Activated T-helper 2 cell treated with anti-CD3 and anti-CD28 coated beads, Interferon-gamma antibody, Interleukin-2, Interleukin-4, amounts not matched to agents 10 μg/mL and 5 μg/mL and 100 μg/mL, durations not matched to agents 14 hours and 24 hours and 36 hours (primary cell): ENCODE results near the gene ZNF273. TPM values are rescaled to one million over a fixed set of nuclear protein-coding genes. Genes with fewer than 3 reads are reported as not detected.

Source experiments
- DNase-seq: peaks from one replicate; pipeline ENCODE4 v3.0.0; 2021; ENCODE audit warnings: low spot score
- H3K27ac Mint-ChIP-seq: one replicate; pipeline ENCODE4 v1.8.0; 2021; ENCODE audit warnings: mixed read lengths
- H3K27me3 Mint-ChIP-seq: one replicate; pipeline ENCODE4 v1.8.0; 2021; ENCODE audit warnings: low read depth, mixed read lengths
- H3K36me3 Mint-ChIP-seq: one replicate; pipeline ENCODE4 v1.8.0; 2021; ENCODE audit warnings: low read depth, mixed read lengths
- H3K4me1 Mint-ChIP-seq: one replicate; pipeline ENCODE4 v1.8.0; 2021; ENCODE audit warnings: low read depth, mixed read lengths
- H3K4me3 Mint-ChIP-seq: one replicate; pipeline ENCODE4 v1.8.0; 2021; ENCODE audit warnings: low read depth, mild to moderate bottlenecking, moderate library complexity, mixed read lengths
- H3K9me3 Mint-ChIP-seq: one replicate; pipeline ENCODE4 v1.8.0; 2021; ENCODE audit warnings: mixed read lengths
- intact Hi-C: fragments of 100-400 bp; cut with micrococcal nuclease; formaldehyde crosslinking; loops from one replicate; pipeline ENCODE4 v1.15.1; 2023
- total RNA-seq: library from RNA; stranded (reverse); gene quantifications from 2 replicates; pipeline ENCODE4 v1.2.3, GENCODE V29; 2022

The ZNF273 gene
- total RNA-seq, 1 donor from 2014 or later, result 7.2 TPM

DNA sequence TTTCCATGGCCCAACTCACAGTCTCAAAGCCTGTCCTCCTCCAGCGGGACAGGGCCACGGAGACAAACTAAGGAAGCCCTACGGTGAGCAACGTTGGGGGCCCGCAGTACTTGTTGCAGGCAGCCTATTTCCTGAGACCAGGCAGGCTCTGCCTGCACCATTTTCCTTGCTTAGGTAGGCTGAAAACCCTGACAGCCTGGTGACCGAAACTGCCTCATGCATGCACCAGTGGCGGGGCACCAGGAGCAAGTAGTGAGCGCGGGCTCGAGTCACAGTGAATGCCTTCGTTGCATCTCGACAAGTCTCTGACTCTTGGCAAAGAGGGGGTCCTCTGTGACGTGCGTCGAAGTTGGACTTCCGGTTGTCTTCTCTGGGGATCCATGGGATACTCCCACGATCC, 23.3 kb upstream of the ZNF273 start:
- Mint-ChIP-seq H3K4me1 (peaks cover 4% of the 10 kb centered on the region), H3K4me3 (no peak overlapping the region), H3K27ac (no peak overlapping the region), H3K36me3 (no peaks in the 10 kb centered on the region), H3K27me3 (peaks cover 7% of the 10 kb centered on the region), H3K9me3 (peaks cover 37% of the 10 kb centered on the region)
- intact Hi-C loops, result no loop called here
- DNase-seq, result no peak

DNA sequence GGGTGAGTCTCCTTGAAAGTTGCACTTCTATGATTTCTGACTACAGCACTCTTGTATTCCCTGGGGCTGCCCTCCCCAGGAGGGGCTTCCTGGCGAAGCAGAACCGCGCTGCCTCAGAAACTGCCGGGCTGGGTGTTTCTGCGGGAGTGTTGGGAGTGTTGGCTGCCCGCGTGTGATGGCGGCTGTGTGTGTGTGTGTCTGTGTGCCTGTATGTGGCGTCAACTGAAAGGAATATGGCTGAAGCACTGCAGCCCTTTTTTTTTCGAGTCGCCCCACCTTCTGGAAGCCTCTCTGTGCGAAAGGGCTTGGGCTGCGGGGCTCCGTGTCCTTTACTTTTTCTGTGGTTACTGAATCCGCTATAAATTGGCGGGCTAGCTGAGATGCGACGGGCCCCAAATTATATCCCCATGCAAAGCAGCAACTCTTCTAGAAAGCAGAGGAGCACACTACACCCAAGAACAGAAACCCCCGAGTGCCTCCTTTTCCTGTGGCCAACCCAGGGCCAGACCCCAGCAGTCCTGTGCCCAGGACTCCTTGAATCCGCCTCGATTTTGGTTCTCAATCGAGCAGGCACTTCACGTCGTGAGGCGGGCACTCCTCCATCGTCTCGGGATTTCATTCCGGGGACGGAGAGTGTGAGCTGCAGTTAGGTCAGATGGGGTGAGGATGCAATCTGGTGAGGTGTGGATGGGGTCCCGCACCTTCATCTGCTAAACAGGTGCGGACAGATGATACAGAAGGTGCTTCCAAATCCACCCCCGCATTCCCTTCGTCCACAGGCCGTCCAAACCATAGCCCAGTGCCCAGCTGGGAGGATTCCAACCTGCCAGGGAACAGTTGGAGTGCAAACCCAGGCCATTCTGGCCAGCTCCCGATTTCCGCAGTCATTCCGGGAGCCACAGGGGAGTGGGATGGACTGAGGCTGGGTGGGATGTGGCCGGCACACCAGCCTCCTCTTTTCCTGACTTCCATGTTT, 22.5 kb upstream of the ZNF273 start:
- H3K36me3 Mint-ChIP-seq, result no peaks in the 10 kb centered on the region
- intact Hi-C loops, result no loop called here
- H3K4me3 Mint-ChIP-seq, result no peak overlapping the region
- no peak for DNase-seq
- H3K27me3 Mint-ChIP-seq, result peaks cover 10% of the 10 kb centered on the region
- H3K9me3 Mint-ChIP-seq, result peaks cover 31% of the 10 kb centered on the region
- no peak overlapping the region for H3K27ac Mint-ChIP-seq
- peaks cover 4% of the 10 kb centered on the region for H3K4me1 Mint-ChIP-seq

DNA sequence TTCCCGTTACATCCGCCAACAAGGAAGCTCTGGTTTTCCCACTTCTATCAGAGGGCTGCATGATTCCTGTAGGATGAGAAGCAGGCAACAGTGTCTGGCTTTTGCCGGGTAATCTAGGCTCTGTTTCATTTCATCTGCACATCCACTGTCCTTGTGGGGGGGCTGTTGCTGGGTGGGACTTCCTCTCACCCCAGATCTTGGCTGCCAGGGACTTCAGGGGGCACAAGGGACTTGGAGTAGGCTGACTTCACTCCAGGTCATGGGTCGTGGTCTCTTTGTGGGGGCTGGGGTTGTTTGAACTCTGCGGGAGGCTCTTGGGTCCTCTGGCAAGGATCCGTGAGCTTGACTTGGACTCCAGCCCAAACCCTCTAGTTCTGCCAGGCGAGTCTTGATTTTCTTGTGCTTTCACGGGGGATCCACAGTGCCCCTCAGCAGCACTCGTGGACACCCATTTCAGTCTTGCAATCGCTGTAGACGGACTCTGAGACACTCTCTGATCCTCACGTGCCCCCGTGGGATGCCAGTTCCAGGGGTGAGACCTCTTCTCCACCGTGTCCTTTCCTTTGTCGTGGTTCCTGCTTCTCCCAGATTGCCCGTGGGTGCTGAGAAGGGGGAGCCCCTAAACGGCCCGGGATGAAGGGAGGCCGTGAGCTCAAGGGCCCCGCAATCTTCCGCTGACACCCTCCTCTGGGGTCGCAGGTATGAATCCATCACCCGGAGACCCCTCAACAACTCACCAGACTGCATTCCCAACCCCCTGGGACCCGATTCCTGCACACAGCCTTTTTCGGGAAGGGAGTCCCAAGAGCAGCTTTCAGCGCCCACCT, 21.4 kb upstream of the ZNF273 start:
- Mint-ChIP-seq H3K27ac (no peak overlapping the region), H3K27me3 (peaks cover 12% of the 10 kb centered on the region), H3K4me1 (peaks cover 4% of the 10 kb centered on the region), H3K4me3 (no peak overlapping the region), H3K36me3 (no peaks in the 10 kb centered on the region), H3K9me3 (peaks cover 29% of the 10 kb centered on the region)
- DNase-seq, result peak; percentile 2
- intact Hi-C loops, result no loop called here

DNA sequence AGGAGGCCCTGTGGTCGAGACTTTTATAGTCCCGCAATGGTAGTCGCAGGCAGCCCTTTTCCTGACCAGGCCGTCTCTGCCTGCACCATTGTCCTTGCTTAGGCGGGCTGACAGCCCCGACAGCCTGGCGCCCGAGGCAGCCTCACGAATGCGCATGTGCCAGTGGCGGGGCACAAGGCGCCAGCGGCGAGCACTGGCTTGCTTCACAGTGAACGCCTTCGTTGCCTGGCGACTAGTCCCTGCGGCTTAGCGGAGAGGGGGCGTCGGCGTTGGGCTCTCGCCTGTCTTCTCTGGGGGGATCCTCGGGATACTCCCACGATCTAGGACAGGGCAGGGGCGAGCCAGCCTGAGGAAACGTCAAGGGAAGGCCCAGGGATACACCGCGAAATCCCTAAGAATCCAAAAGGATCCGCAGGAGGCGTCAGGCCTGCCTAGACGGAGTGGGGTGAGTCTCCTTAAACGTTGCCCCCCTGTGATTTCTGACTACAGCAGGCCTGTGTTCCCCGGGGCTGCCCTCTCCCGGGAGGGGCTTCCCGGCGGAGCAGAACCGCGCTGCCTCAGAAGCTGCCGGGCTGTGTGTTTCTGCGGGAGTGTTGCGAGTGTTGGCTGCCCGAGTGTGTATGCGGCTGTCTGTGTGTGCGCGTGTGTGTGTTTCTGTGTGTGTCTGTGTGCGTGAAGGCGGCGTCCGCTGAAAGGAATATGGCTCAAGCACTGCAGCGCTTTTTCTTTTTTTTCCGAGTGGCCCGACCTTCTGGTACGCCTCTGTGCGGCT, 20.5 kb upstream of the ZNF273 start:
- Mint-ChIP-seq H3K4me1 (no peaks in the 10 kb centered on the region), H3K4me3 (no peak overlapping the region), H3K9me3 (peaks cover 29% of the 10 kb centered on the region), H3K27ac (no peak overlapping the region), H3K36me3 (no peaks in the 10 kb centered on the region), H3K27me3 (peaks cover 12% of the 10 kb centered on the region)
- intact Hi-C loops, result no loop called here
- no peak for DNase-seq

DNA sequence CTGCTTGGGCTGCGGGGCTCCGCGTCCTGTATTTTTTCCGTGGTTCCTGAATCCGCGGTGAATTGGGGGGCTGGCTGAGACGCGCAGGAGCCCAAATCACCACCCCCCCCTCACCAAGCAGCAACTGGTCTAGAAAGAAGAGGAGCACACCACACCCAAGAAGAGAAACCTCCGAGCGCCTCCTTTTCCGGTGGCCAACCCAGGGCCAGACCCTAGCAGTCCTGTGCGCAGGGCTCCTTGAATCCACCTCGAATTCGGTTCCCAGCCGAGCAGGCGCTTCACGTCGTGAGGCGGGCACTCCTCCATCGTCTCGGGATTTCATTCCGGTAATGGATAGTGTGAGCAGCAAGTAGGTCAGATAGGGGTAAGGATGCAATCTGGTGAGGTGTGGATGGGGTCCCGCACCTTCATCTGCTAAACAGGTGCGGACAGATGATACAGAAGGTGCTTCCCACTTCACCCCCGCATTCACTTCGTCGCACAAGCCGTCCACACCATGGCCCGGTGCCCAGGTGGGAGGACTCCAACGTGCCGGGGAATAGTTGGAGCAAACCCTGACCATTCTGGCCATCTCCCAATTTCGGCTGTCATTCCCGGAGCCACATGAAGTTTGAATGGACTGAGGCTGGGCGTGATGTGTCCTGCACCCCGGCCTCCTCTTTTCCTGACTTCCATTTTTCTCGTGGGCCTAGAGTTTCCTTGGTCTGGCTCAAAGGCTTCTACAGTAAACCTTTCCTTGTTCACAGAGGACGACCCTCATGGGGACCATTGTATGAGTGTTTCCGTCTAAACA, 19.8 kb upstream of the ZNF273 start:
- Mint-ChIP-seq H3K9me3 (peaks cover 24% of the 10 kb centered on the region), H3K4me3 (no peak overlapping the region), H3K27me3 (peaks cover 15% of the 10 kb centered on the region), H3K27ac (no peak overlapping the region), H3K36me3 (no peaks in the 10 kb centered on the region), H3K4me1 (peaks cover 3% of the 10 kb centered on the region)
- DNase-seq, result no peak
- intact Hi-C loops, result no loop called here

DNA sequence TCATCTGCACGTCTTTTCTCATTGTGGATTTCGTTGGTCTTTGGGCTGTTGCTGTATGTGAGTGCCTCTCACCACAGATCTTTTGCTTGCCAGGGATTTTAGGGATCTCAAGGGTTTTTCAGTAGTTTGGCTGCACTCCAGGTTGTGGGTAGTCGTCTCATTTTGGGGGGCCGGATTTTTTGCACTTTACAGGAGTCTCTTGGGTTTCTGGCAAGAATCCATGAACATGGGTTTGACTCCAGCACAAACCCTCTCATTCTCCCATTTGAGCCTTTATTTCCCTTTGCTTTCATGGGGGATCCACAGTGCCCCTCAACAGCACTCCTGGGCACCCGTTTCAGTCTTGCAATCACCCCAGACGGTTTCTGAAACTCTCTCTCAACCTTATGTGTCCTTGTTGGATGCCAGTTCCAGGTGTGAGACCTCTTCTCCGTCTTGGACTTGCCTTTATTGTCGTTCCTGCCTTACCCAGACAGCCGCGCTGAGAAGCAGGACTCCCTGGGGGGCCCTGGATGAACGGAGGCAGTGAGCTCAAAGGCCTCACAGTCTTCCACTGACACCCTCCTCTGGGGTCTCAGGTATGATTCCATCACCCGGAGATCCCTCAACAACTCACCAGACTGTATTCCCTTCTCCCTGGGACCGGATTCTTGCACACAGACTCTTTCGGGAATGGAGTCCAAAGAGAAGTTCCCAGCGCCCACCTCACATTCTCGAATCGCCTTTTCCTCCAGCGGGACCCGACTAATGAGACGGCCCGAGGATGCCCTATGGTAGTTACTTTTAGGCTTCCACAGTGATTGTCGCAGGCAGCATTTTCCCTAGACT, 18.8 kb upstream of the ZNF273 start:
- no peak for DNase-seq
- H3K4me1 Mint-ChIP-seq, result peaks cover 8% of the 10 kb centered on the region
- intact Hi-C loops, result no loop called here

DNA sequence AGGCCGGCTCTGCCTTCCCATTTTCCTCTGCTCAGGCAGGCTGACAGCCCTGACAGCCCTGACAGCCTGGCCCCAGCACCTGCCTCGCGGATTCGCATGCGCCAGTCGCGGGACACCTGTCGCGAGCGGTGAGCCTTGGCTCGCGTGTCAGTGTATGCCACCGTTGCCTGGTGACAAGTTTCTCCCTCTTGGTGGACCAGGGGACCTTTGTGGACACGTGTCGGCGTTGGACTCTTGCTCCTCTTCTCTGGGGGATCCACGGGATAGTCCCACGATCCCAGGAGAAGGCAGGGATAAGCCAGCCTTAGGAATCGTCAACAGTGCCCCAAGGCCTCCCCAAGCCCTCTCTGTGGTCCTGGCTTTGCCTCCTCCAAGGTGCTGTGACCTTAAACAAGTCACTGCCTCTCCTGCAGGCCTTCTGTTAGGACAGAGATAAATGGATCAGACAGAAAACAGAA, 18.1 kb upstream of the ZNF273 start:
- Mint-ChIP-seq H3K4me3 (no peak overlapping the region), H3K27ac (no peak overlapping the region), H3K9me3 (peaks cover 17% of the 10 kb centered on the region), H3K27me3 (peaks cover 23% of the 10 kb centered on the region), H3K4me1 (peaks cover 8% of the 10 kb centered on the region), H3K36me3 (no peaks in the 10 kb centered on the region)
- intact Hi-C loops, result no loop called here
- no peak for DNase-seq

More for the DNA sequence above, 18.8 kb upstream of the ZNF273 start:
- Mint-ChIP-seq H3K4me3 (no peak overlapping the region), H3K27me3 (peaks cover 20% of the 10 kb centered on the region), H3K27ac (no peak overlapping the region), H3K9me3 (peaks cover 18% of the 10 kb centered on the region), H3K36me3 (no peaks in the 10 kb centered on the region)

DNA sequence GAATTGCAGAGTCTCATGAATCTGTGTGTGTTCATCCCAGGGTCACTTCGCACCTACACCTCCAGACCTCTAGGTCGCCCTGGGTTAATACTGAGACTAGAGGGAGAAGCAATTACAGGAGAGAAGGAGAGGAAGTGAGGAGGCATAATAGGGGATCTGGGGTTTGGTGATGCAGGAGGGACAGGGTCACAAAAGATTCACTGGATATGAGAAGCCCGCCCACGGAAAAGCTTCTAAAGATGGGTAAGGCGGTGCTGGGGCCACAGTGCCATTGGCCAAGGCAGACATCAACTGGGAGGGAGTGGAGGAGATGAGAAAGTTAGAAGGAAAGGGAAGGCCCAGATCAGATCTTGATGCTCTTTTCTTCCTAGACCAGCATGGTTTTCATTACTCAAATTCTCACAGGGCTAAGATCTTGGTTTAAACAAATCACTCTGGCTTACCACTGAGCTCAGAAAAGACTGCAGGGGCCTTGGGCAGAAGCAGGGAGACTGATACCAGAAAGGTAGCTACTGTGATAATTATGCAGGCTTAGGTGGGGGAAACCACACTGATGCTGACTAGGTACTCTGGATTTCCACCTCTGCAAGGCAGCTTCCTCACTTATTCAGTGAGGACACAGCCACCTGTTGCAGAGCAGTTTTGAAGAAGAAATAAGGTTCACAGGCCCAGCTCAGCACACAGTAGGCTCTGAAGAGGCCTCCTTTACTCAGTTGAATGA, 17.4 kb upstream of the ZNF273 start:
- no peaks in the 10 kb centered on the region for H3K36me3 Mint-ChIP-seq
- intact Hi-C loops, result no loop called here
- no peak overlapping the region for H3K4me3 Mint-ChIP-seq
- no peak for DNase-seq
- peaks cover 14% of the 10 kb centered on the region for H3K9me3 Mint-ChIP-seq
- H3K27ac Mint-ChIP-seq, result no peak overlapping the region
- peaks cover 29% of the 10 kb centered on the region for H3K27me3 Mint-ChIP-seq
- H3K4me1 Mint-ChIP-seq, result peaks cover 8% of the 10 kb centered on the region

DNA sequence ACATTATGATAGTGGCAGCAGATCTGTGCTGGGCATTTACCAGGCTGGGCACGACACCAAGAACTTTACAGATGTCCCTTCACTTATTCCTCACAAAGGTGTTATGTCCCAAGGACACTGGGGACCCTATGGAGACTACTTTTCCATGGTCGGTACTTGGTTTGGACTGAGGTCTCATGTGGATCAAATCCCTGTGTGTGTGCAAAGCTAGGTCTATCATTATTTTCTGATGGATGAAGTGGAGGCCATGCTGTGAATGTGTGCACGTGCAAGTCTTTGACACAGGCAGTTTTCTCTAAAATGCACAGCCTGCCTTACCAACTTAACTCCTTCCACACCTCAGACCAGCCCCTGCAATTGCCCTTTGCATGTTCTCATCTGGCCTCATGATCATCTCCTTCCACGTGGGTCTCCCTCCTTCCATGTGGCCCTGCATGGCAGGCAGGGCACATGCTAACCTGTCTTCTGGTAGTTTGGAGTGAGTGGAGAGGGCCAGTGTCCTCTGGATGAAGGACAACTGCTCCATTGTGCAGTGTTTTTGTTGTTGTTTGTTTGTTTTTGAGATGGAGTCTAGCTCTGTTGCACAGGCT, 16.0 kb upstream of the ZNF273 start:
- no peak overlapping the region for H3K27ac Mint-ChIP-seq
- peaks cover 37% of the 10 kb centered on the region for H3K27me3 Mint-ChIP-seq
- intact Hi-C loops, result no loop called here
- peaks cover 8% of the 10 kb centered on the region for H3K4me1 Mint-ChIP-seq
- H3K36me3 Mint-ChIP-seq, result no peaks in the 10 kb centered on the region
- H3K9me3 Mint-ChIP-seq, result peaks cover 4% of the 10 kb centered on the region
- no peak for DNase-seq
- H3K4me3 Mint-ChIP-seq, result no peak overlapping the region

DNA sequence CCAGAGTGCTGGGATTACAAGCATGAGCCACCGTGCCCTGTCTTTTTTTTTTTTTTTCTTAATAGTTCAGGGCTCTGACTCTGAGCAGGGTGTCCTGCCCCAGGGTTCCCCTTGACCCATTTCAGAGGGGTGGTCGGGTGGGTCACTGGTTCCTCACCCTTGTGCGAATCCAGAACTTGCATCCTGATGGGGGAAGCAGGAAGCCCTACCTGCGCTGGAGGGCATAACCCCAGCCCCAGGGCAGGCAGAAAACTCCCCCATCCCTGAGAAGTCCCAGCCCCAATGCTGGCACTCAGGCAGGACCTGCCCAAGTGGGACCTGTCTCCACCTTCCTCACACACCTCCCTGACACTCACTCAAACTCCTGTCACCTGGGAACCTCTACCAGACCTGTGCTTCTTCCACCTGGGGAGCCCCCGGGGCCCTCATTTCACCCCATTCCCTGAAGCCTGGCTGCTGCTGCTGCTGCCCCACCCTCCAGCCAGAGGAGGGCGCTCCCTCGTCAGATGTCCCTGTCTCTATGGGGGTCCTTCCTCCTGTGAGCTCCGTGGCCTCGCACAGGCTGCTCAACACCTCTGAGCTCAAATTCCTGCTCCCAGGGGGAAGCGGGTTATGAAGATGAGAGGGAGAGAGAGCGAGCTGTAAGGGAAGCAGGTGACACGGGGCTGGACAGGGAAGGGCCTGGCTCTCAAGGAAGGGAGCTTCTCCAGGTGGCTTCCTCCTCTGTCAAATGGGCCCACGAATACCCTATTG, 15.1 kb upstream of the ZNF273 start:
- H3K9me3 Mint-ChIP-seq, result peaks cover 4% of the 10 kb centered on the region
- H3K27ac Mint-ChIP-seq, result no peak overlapping the region
- H3K4me3 Mint-ChIP-seq, result peak overlapping the region; percentile 75
- peaks cover 42% of the 10 kb centered on the region for H3K27me3 Mint-ChIP-seq
- no peaks in the 10 kb centered on the region for H3K36me3 Mint-ChIP-seq
- H3K4me1 Mint-ChIP-seq, result peaks cover 8% of the 10 kb centered on the region
- intact Hi-C loops, result no loop called here
- DNase-seq, result no peak
